GM15510 (cell line): Measurements from ENCODE around the gene IL17RC.
A peak's percentile ranks its signal among the peaks of the same experiment; 100 is the strongest.

Experiments
- POLR2A ChIP-seq: IDR thresholded peaks from 3 replicates; pipeline ENCODE4 v1.6.1; 2011; ENCODE audit warnings: borderline replicate concordance; ENCODE audit not compliant: insufficient read length; ENCODE audit errors: extremely low read depth

IL17RC gene

GRCh38 chr3:9948586-9948985, 31.7 kb downstream of the IL17RC start:
- TF ChIP-seq POLR2A: no peak

DNA sequence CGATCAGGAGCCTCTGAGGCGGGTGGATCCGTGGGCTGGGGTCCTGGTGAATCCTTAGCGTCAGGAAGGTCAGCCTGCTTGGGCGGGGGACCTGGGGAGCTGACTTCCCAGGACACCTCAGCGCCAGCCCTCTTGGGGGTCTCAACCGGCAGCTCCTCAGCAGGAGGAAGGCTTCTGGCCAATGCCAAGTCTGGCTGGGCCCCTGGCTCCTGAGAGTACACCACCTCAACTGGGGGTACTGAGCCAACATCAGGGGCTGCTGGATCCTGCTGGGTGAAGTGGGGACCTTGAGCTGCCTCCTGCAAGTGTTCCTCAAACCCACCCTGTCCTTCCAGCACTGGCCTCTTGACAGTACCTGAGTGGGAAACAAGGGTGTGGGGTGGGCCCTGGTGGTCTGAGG, 32.2 kb downstream of the IL17RC start:
- TF ChIP-seq POLR2A: no peak

- TF ChIP-seq POLR2A: no peak
Observed at GRCh38 chr3:9949626-9950025, 32.7 kb downstream of the IL17RC start.

GRCh38 chr3:9951126-9951525, 34.2 kb downstream of the IL17RC start:
- TF ChIP-seq POLR2A: no peak

GRCh38 chr3:9951598-9951961, 34.7 kb downstream of the IL17RC start:
- no peak for TF ChIP-seq POLR2A

- peak; percentile 38 for TF ChIP-seq POLR2A
Observed at GRCh38 chr3:9951962-9952805, 35.3 kb downstream of the IL17RC start, which contains the start of gene PRRT3. PRRT3 (minus strand) TSS chr3:9952408; CDS start chr3:9950115, 2,293 bp downstream.

- no peak for TF ChIP-seq POLR2A
Observed at GRCh38 chr3:9955067-9955502, 38.2 kb downstream of the IL17RC start.

- TF ChIP-seq POLR2A: no peak
Observed at GRCh38 chr3:9955611-9956352, 38.9 kb downstream of the IL17RC start.

DNA sequence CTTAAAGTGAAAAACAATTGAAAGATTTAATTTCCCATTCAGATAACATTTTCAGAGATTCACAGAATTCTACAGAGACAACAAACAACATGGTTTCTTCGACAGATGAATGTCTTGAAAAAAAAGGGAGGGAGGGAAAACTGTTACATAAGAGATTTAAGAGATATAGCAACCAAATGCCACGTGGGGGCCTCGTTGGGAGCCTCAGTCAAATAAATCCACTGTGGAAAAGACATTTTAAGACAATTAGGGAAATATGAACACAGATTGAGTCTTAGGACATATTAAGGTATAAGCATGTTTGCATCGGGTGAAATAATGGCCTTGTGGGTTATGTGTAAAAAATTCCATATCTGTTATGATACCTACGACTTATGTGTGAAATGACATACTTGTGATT, 40.3 kb downstream of the IL17RC start:
- no peak for TF ChIP-seq POLR2A

- TF ChIP-seq POLR2A: no peak
Observed at GRCh38 chr3:9965200-9965875, 48.4 kb downstream of the IL17RC start.

- TF ChIP-seq POLR2A: no peak
Observed at GRCh38 chr3:9966841-9967240, 49.9 kb downstream of the IL17RC start.

DNA sequence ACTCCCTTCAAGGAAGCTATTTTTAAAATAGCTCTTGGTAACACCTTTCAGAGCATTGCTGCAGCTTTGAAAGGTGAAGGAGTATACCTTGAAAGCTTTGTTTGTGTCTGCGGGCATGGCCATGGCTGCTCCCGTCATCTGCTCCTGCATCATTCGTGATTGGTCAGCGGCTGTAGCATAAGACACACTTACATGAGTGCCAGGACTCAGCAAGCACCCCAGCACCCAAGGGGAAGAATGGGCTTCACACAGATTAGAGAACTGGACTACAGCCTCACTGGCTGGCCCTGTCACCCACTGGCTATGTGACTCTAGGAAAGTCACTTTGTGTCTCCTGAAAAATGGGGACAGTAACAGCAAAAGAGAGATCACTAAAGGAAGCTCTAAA, 52.7 kb downstream of the IL17RC start:
- no peak for TF ChIP-seq POLR2A

DNA sequence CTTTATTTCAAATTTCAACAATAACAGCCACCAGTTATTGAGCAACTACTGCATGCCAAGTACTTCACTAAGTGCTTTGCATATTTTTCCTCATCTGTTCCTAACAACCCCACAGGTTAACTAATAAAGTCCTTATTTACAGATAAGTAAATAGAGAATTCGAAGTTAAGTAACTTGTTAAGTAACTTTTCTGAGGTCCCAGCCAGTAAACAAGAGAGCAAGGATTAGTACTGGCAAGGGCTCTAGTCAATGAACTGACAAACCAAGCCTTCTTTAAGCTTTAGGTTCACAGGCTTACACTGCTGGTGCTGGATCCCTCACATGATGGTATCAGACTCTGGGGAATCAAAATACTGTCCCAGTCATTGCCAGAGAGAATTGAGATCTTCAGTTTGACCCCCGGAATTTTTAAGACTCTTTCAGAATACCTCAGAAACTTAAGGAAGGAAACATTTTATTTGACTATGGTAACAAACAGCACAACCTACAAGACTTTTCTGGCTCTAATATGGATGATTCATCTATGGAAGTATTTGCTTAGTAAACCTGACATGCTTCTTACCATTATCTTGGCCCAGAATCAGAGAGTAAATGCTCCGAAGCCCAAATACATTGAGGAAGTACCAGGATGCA, 53.2 kb downstream of the IL17RC start:
- TF ChIP-seq POLR2A: no peak

GRCh38 chr3:9976721-9977709, 60.1 kb downstream of the IL17RC start:
- TF ChIP-seq POLR2A: no peak

- no peak for TF ChIP-seq POLR2A
Observed at GRCh38 chr3:9978710-9979305, 61.9 kb downstream of the IL17RC start.
